ENCODE results near the gene CHN2. TPM values are rescaled to one million over a fixed set of nuclear protein-coding genes. Genes with fewer than 3 reads are reported as not detected.
"Not testable (repeated sequence)": the region's sequence is repeated elsewhere in the genome, so short reads cannot be mapped to it uniquely, and the experiment has no call there.

CHN2 gene
- total and polyA plus RNA-seq, 3 experiments from 2014 or later = 4.1 to 30.4 (median 5.3) TPM

DNA sequence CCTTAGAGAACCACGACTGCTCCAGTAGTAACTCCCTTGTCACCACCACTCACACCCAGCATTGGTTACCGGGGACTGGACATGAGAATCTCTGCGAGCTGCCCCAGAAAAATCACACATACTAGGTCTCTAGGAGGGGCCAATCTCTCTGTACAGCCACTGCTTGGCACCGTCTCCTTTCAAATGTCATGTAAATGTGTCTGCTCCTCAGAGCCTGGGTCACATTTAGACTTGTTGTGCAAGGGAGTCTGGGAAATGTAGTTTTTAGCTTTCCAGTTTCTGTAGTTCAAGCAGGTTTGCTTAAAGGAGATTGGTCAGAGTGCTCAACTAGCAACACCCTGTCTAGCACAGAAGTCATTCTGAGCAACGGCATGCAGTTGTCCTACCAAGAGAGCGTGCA, 60.0 kb downstream of the CHN2 start:
- H3K4me1 Mint-ChIP-seq = peaks cover 19 to 37% (median 32%) of the 10 kb centered on the region in 3 donors
- H3K27ac Mint-ChIP-seq = peak overlapping the region in 4 of 8 donors; percentile 1 to 75 (median 40)
- Histone ChIP-seq H3K4me1 (ENCODE audit: insufficient read depth, low read length) (no peaks in the 10 kb centered on the region), H3K27ac (ENCODE audit: low read depth, low read length) (no peak overlapping the region), H3K4me3 (ENCODE audit: low read length) (no peak overlapping the region), H3K36me3 (ENCODE audit: insufficient read depth, low read length) (no peaks in the 10 kb centered on the region), H3K9me3 (ENCODE audit: low read length) (no peaks in the 10 kb centered on the region), H3K27me3 (ENCODE audit: insufficient read depth, low read length, poor library complexity, severe bottlenecking) (no peaks in the 10 kb centered on the region)
- no peaks in the 10 kb centered on the region for H3K9me3 Mint-ChIP-seq
- no peak overlapping the region for H3K4me3 Mint-ChIP-seq
- no peak for DNase-seq
- peaks cover 0 to 5% (median 3%) of the 10 kb centered on the region in 3 donors for H3K36me3 Mint-ChIP-seq
- no peaks in the 10 kb centered on the region for H3K27me3 Mint-ChIP-seq
- ChIA-PET POLR2A (no interaction called here), CTCF (no interaction called here)

DNA sequence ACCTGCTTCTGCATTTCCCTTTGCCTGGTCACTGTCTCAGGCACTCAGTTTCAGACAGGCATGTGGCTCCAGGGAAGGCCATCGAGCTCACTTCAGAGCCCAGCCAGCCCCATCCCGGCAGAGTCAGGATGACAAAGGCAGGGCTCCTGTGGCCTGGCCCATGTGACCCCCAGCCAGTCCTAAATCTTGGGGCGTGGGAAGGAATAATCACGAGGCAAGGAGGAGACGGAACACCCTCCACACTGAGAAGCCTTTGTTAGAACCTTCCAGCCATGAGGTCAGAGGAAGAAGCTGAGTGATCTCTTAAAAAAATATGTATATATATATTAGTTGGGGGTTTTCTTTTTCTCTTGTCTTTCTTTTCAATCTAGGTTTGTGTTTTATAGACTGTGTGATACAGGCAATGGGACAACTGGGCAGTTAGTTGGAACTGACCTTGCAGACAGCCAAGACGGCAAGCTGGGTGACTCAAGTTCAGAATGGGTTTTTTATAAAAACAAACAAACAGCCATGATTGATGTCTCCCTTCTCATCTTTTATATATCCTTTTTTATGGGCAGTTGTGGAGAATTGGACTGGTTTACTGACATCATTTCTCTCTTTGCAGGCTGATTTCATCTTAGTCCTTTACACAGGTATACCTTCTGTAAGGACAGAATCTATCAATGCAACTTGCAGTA, 60.8 kb downstream of the CHN2 start:
- DNase-seq = no peak
- Mint-ChIP-seq H3K27me3 (no peaks in the 10 kb centered on the region), H3K9me3 (no peaks in the 10 kb centered on the region), H3K4me3 (no peak overlapping the region), H3K4me1 (peaks cover 19 to 37% (median 33%) of the 10 kb centered on the region in 3 donors), H3K36me3 (peaks cover 0 to 5% (median 3%) of the 10 kb centered on the region in 3 donors), H3K27ac (peak overlapping the region in 4 of 8 donors; percentile 21 to 81 (median 48))
- Histone ChIP-seq H3K4me3 (ENCODE audit: low read length) (no peak overlapping the region), H3K9me3 (ENCODE audit: low read length) (no peaks in the 10 kb centered on the region), H3K27ac (ENCODE audit: low read depth, low read length) (no peak overlapping the region), H3K36me3 (ENCODE audit: insufficient read depth, low read length) (no peaks in the 10 kb centered on the region), H3K4me1 (ENCODE audit: insufficient read depth, low read length) (no peaks in the 10 kb centered on the region), H3K27me3 (ENCODE audit: insufficient read depth, low read length, poor library complexity, severe bottlenecking) (no peaks in the 10 kb centered on the region)
- ChIA-PET CTCF (no interaction called here), POLR2A (no interaction called here)

GRCh38 chr7:29255906-29256692, 61.5 kb downstream of the CHN2 start:
- no peaks in the 10 kb centered on the region for H3K27me3 Mint-ChIP-seq
- Histone ChIP-seq H3K27me3 (ENCODE audit: insufficient read depth, low read length, poor library complexity, severe bottlenecking) (no peaks in the 10 kb centered on the region), H3K27ac (ENCODE audit: low read depth, low read length) (no peak overlapping the region), H3K36me3 (ENCODE audit: insufficient read depth, low read length) (no peaks in the 10 kb centered on the region), H3K4me1 (ENCODE audit: insufficient read depth, low read length) (no peaks in the 10 kb centered on the region), H3K9me3 (ENCODE audit: low read length) (no peaks in the 10 kb centered on the region), H3K4me3 (ENCODE audit: low read length) (no peak overlapping the region)
- no peaks in the 10 kb centered on the region for H3K9me3 Mint-ChIP-seq
- peak in 1 of 5 donors; percentile 15 for DNase-seq
- peak overlapping the region in 7 of 8 donors; percentile 5 to 81 (median 23) for H3K27ac Mint-ChIP-seq
- CTCF ChIA-PET = no interaction called here
- peaks cover 19 to 42% (median 33%) of the 10 kb centered on the region in 3 donors for H3K4me1 Mint-ChIP-seq
- H3K4me3 Mint-ChIP-seq = peak overlapping the region in 1 of 7 donors; percentile 4
- POLR2A ChIA-PET = no interaction called here
- peaks cover 0 to 5% (median 3%) of the 10 kb centered on the region in 3 donors for H3K36me3 Mint-ChIP-seq

DNA sequence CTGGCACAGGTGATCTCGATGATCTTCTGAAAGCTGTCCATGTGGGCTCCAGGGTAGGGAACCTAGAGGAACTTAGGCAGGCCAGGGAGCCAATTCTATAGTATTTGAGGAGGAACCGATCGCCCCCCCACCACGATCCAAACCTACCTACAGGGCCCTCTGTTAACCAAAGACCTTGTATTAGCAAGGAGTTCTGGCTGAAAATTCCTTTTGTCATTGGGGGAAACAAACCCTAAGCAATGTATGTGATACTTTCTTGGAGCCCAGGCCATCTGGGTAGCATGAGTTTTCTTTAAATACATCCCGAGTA, 62.1 kb downstream of the CHN2 start:
- no peaks in the 10 kb centered on the region for H3K9me3 Mint-ChIP-seq
- H3K4me1 Mint-ChIP-seq = peaks cover 19 to 47% (median 38%) of the 10 kb centered on the region in 3 donors
- H3K36me3 ChIP-seq (ENCODE audit: insufficient read depth, low read length) = no peaks in the 10 kb centered on the region
- no peak for DNase-seq
- CTCF ChIA-PET = no interaction called here
- peaks cover 0 to 6% (median 1%) of the 10 kb centered on the region in 3 donors for H3K36me3 Mint-ChIP-seq
- no peak overlapping the region for H3K4me3 ChIP-seq (ENCODE audit: low read length)
- H3K27me3 Mint-ChIP-seq = no peaks in the 10 kb centered on the region
- H3K4me1 ChIP-seq (ENCODE audit: insufficient read depth, low read length) = no peaks in the 10 kb centered on the region
- H3K4me3 Mint-ChIP-seq = no peak overlapping the region
- H3K27ac ChIP-seq (ENCODE audit: low read depth, low read length) = no peak overlapping the region
- POLR2A ChIA-PET = no interaction called here
- no peaks in the 10 kb centered on the region for H3K9me3 ChIP-seq (ENCODE audit: low read length)
- no peaks in the 10 kb centered on the region for H3K27me3 ChIP-seq (ENCODE audit: insufficient read depth, low read length, poor library complexity, severe bottlenecking)
- peak overlapping the region in 2 of 8 donors; percentile 5 for H3K27ac Mint-ChIP-seq

GRCh38 chr7:29258951-29259350, 64.4 kb downstream of the CHN2 start:
- no peak overlapping the region for H3K4me3 Mint-ChIP-seq
- no peaks in the 10 kb centered on the region for H3K27me3 Mint-ChIP-seq
- ChIA-PET CTCF (interaction anchor here (1.4 kb wide), 1 partner anchor 19 kb away, joined by 3 read pairs; no protein-coding TSS in a partner anchor), POLR2A (interaction anchor here (0.7 kb wide), 1 partner anchor 1058 kb away, joined by 5 read pairs; no protein-coding TSS in a partner anchor)
- no peak overlapping the region for H3K27ac ChIP-seq (ENCODE audit: low read depth, low read length)
- no peak overlapping the region for H3K27ac Mint-ChIP-seq
- no peaks in the 10 kb centered on the region for H3K4me1 ChIP-seq (ENCODE audit: insufficient read depth, low read length)
- H3K27me3 ChIP-seq (ENCODE audit: insufficient read depth, low read length, poor library complexity, severe bottlenecking) = no peaks in the 10 kb centered on the region
- H3K9me3 Mint-ChIP-seq = no peaks in the 10 kb centered on the region
- H3K9me3 ChIP-seq (ENCODE audit: low read length) = no peaks in the 10 kb centered on the region
- no peak overlapping the region for H3K4me3 ChIP-seq (ENCODE audit: low read length)
- H3K36me3 Mint-ChIP-seq = peaks cover 4 to 8% (median 4%) of the 10 kb centered on the region in 3 donors
- H3K4me1 Mint-ChIP-seq = peaks cover 19 to 49% (median 45%) of the 10 kb centered on the region in 3 donors
- DNase-seq = no peak
- H3K36me3 ChIP-seq (ENCODE audit: insufficient read depth, low read length) = no peaks in the 10 kb centered on the region

DNA sequence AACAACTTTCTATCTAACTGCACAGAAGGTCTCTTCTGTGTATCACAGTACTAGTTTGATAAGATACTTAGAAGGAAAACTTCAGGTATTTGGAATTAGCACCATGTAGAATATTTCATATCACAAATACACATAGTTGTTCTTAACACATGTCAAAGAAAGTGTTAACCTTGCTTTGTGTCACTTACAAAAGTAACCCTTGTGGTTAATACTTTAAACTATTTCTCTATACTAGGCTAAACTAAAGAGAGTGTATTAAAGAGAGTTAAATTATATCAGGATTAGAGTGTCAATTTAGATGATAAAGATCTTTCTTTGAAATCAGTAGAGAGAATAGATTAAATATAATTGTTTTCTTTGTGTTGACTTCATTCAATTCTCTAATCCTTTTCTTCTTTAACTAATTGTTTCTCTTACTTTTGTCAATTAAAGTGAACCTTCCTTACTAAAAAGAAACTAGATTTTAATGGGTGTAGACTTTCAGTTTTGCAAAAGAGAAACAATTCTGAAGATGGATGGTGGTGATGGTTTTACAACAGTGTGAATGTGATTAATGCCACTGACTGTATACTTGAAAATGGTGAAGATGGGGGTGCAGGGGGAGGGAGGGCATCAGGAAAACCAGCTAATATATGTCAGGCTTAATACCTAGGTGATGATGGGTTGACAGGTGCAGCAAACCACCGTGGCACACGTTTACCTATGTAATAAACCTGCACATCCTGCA, 67.8 kb downstream of the CHN2 start:
- POLR2A ChIA-PET = no interaction called here
- H3K4me3 ChIP-seq (ENCODE audit: low read length) = no peak overlapping the region
- Mint-ChIP-seq H3K27ac (peak overlapping the region in 1 of 8 donors; percentile 29), H3K9me3 (no peaks in the 10 kb centered on the region), H3K4me3 (no peak overlapping the region), H3K36me3 (peaks cover 13 to 16% (median 15%) of the 10 kb centered on the region in 3 donors), H3K27me3 (no peaks in the 10 kb centered on the region), H3K4me1 (peaks cover 12 to 53% (median 38%) of the 10 kb centered on the region in 3 donors)
- no peaks in the 10 kb centered on the region for H3K27me3 ChIP-seq (ENCODE audit: insufficient read depth, low read length, poor library complexity, severe bottlenecking)
- no peaks in the 10 kb centered on the region for H3K36me3 ChIP-seq (ENCODE audit: insufficient read depth, low read length)
- H3K9me3 ChIP-seq (ENCODE audit: low read length) = no peaks in the 10 kb centered on the region
- CTCF ChIA-PET = no interaction called here
- no peak overlapping the region for H3K27ac ChIP-seq (ENCODE audit: low read depth, low read length)
- no peak for DNase-seq
- no peaks in the 10 kb centered on the region for H3K4me1 ChIP-seq (ENCODE audit: insufficient read depth, low read length)

DNA sequence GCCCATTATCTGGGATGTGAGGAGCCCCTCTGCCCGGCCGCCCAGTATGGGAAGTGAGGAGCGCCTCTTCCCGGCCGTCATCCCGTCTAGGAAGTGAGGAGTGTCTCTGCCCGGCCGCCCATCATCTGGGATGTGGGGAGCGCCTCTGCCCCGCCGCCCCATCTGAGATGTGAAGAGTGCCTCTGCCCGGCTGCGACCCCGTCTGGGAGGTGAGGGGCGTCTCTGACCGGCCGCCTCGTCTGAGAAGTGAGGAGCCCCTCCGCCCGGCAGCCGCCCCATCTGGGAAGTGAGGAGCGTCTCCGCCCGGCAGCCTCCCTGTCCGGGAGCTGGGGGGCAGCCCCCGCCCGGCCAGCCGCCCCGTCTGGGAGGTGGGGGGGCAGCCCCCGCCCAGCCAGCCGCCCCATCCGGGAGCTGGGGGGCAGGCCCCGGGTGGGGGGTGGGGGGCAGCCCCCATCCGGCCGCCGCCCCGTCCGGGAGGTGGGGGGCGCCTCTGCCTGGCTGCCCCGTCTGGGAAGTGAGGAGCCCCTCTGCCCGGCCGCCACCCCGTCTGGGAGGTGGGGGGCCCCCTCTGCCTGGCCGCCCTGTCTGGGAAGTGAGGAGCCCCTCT, 69.1 kb downstream of the CHN2 start:
- H3K27ac Mint-ChIP-seq; CTCF ChIA-PET; H3K4me3 ChIP-seq (ENCODE audit: low read length); H3K9me3 Mint-ChIP-seq; H3K36me3 ChIP-seq (ENCODE audit: insufficient read depth, low read length); POLR2A ChIA-PET; H3K27me3 ChIP-seq (ENCODE audit: insufficient read depth, low read length, poor library complexity, severe bottlenecking); H3K27me3 Mint-ChIP-seq; DNase-seq; H3K9me3 ChIP-seq (ENCODE audit: low read length); H3K4me3 Mint-ChIP-seq; H3K4me1 ChIP-seq (ENCODE audit: insufficient read depth, low read length); H3K27ac ChIP-seq (ENCODE audit: low read depth, low read length): not testable (repeated sequence)
- Mint-ChIP-seq H3K4me1 (peaks cover 13 to 58% (median 49%) of the 10 kb centered on the region in 3 donors), H3K36me3 (peaks cover 13 to 16% (median 15%) of the 10 kb centered on the region in 3 donors)

All from CD8-positive, alpha-beta memory T cell (primary cell).